ENCODE measurements around the gene ANTKMT.
"Not testable (repeated sequence)": the region's sequence is repeated elsewhere in the genome, so short reads cannot be mapped to it uniquely, and the experiment has no call there.

ANTKMT gene

DNA sequence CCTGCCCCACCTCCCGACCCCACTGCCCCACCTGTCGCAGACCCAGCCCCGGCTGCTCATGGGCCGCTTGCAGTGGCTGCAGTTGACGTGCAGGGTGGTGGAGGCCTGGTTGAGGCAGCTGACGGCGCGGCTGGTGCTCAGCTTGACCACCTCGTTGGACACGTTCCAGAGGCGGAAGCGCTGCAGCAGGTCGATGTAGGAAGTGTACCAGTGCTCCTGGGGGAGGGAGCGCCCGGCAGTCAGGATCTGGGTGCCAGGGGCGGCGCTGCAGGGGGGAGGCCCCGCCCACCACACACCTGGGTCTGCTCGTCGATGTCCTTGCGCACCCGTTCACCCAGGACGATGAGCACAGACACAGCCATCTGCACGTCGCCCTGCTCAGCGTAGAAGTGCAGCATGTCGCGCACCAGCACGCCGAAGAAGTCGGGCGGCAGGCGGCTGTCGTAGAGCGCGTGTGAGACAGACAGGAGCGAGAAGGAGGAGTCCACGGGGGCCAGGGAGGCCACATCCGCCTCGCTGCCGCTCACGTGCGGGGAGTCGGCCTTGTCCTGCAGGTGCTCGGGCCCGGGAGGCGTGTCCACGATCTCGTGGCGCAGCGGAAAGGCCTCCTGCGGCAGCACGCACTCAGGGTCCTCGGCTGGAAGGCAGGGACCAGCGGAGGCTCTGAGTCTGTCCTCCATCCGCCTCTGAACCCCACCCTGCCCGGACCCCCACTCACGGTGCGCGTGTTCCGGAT is 35.8 kb upstream of the ANTKMT start:
- Histone ChIP-seq H3K4me3 (ENCODE audit: low read depth, low read length) (no peak overlapping the region), H3K27me3 (replicated peaks) (no peaks in the 10 kb centered on the region), H3K36me3 (replicated peaks) (peaks cover 25% of the 10 kb centered on the region), H3K27ac (no peak overlapping the region)
- TF ChIP-seq, protein P1, sequence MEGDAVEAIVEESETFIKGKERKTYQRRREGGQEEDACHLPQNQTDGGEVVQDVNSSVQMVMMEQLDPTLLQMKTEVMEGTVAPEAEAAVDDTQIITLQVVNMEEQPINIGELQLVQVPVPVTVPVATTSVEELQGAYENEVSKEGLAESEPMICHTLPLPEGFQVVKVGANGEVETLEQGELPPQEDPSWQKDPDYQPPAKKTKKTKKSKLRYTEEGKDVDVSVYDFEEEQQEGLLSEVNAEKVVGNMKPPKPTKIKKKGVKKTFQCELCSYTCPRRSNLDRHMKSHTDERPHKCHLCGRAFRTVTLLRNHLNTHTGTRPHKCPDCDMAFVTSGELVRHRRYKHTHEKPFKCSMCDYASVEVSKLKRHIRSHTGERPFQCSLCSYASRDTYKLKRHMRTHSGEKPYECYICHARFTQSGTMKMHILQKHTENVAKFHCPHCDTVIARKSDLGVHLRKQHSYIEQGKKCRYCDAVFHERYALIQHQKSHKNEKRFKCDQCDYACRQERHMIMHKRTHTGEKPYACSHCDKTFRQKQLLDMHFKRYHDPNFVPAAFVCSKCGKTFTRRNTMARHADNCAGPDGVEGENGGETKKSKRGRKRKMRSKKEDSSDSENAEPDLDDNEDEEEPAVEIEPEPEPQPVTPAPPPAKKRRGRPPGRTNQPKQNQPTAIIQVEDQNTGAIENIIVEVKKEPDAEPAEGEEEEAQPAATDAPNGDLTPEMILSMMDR (IDR thresholded peaks at IDR 0.05; ENCODE audit: low read depth, low read length, missing control alignments), result no peak
- in situ Hi-C loops (cut with HindIII; ENCODE audit: low pct_ligation_motif_present, low sequenced_read_pairs), result no loop called here
- no peak for DNase-seq

DNA sequence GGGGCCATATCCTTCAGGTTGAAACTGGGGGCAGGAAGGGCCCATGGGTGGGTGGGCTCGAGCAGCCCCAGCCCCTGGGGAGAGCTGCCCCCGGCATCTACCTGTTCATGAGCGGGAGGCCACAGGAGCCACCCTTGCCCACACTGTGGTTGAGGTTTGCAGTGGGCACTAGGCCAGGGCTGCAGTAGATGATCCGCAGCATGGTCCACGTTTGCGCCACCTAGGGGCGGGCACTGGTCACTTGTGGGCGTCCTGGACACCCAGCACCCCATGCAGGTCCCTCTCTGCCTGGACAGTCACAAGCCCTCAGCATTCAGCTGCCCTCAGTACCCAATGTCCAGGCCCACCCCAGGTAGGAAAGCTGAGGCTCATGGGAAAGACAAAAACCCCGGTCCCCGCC is 35.0 kb upstream of the ANTKMT start:
- H3K27me3 ChIP-seq (replicated peaks), result no peaks in the 10 kb centered on the region
- peaks cover 25% of the 10 kb centered on the region for H3K36me3 ChIP-seq (replicated peaks)
- no peak for DNase-seq
- no peak overlapping the region for H3K27ac ChIP-seq
- TF ChIP-seq, protein P1 (IDR thresholded peaks at IDR 0.05; ENCODE audit: low read depth, low read length, missing control alignments), result peak; percentile 61
- in situ Hi-C loops (cut with HindIII; ENCODE audit: low pct_ligation_motif_present, low sequenced_read_pairs), result no loop called here
- no peak overlapping the region for H3K4me3 ChIP-seq (ENCODE audit: low read depth, low read length)

DNA sequence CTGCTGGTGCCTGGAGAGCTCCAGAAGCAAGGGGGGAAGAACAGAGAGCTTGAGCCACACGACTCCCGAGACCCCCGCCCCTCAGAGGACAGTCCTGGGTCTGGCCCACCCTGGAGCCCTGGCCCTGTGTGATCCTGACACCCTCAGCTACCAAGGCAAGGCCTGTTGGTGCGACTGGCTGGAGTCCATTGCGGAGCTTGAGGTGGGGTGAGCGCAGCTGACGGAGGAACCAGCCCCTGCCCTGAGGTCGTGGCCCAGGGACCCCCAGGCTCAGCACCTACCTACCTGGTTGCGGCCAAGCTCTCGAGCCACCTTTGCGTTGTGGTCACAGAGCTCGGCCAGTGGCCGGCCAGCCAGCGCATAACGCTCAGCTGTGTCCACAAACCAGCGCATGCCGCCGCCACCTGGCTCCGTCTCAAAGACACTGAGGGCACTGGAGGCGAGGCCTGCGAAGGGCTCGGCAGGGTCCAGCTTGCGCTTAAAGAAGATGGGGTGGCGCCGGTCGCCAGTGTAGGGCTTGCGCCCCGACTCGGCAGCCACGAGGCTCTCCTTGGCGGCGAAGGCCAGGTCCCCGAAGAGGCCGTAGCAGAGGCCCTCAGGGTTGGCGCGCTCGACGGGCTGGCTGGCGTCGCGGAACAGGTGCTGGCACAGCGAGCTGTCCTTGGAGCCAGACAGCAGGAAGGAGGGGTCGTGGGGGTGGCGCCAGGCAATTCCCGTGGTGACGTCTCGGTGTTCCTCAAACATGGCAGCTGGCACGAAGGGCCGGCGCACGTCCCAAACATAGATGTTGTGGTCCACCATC is 34.3 kb upstream of the ANTKMT start:
- in situ Hi-C loops (cut with HindIII; ENCODE audit: low pct_ligation_motif_present, low sequenced_read_pairs), result no loop called here
- H3K36me3 ChIP-seq (replicated peaks), result peaks cover 23% of the 10 kb centered on the region
- no peaks in the 10 kb centered on the region for H3K27me3 ChIP-seq (replicated peaks)
- DNase-seq, result no peak
- TF ChIP-seq, protein P1 (IDR thresholded peaks at IDR 0.05; ENCODE audit: low read depth, low read length, missing control alignments), result no peak
- no peak overlapping the region for H3K4me3 ChIP-seq (ENCODE audit: low read depth, low read length)
- H3K27ac ChIP-seq, result no peak overlapping the region

DNA sequence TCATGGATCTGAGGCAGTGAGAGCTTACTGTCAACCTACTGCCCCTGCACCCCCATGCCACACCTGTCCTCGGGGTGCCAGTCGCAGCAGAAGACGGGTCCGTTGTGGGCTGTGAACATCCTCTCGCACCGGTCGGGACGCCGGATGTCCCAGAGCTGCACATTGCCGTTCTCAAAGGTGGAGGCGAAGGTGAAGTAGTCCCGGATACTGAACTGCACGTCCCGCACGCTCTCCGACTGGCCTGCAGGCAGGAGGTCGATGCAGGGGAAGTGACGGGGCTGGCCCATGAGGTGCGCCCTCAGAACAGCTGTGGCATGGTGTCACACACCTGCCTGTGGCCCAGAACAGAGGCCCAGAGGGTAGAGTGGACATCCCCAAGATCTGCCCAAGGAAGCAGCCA is 33.4 kb upstream of the ANTKMT start:
- peaks cover 15% of the 10 kb centered on the region for H3K36me3 ChIP-seq (replicated peaks)
- DNase-seq, result no peak
- TF ChIP-seq, protein P1 (IDR thresholded peaks at IDR 0.05; ENCODE audit: low read depth, low read length, missing control alignments), result no peak
- H3K27me3 ChIP-seq (replicated peaks), result no peaks in the 10 kb centered on the region
- in situ Hi-C loops (cut with HindIII; ENCODE audit: low pct_ligation_motif_present, low sequenced_read_pairs), result no loop called here
- no peak overlapping the region for H3K27ac ChIP-seq
- no peak overlapping the region for H3K4me3 ChIP-seq (ENCODE audit: low read depth, low read length)

DNA sequence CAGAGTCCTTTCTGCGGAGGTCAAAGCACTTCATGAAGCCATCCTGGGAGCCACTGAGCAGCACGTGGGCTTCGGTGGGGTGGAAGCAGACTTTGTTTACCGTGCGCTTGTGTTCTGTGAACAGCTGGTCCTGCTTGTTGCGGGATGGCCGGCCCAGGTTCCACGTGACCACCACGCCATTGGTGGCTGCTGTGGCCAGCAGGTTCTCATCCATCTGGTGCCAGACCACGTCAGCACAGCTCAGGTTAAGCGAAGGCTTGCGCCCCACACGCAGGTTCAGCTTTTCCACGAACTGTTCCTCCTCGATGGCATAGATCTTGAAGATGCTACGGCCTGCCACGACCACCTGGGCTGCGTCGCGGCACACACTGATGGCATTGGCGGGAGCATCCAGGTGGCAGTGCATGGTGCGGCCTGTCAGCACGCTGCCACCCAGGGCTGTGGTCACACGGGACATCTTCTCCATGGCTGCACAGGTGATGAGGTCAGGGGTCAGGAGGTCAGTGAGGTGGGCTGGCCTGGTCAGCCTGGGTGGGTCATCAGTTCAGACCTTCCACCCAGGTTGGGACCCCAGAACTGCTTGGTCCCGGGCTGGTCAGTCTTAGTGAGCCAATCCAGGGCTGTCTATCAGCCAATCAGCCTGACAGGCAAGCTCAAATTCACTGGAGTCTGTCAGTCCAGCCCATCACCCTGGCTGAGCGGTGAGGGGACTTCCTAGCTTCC is 31.6 kb upstream of the ANTKMT start:
- TF ChIP-seq, protein P1 (IDR thresholded peaks at IDR 0.05; ENCODE audit: low read depth, low read length, missing control alignments), result no peak
- Histone ChIP-seq H3K27ac (peak overlapping the region; percentile 67), H3K36me3 (replicated peaks) (peaks cover 5% of the 10 kb centered on the region), H3K4me3 (ENCODE audit: low read depth, low read length) (peak overlapping the region; percentile 82), H3K27me3 (replicated peaks) (peaks cover 13% of the 10 kb centered on the region)
- no peak for DNase-seq
- in situ Hi-C loops (cut with HindIII; ENCODE audit: low pct_ligation_motif_present, low sequenced_read_pairs), result no loop called here

DNA sequence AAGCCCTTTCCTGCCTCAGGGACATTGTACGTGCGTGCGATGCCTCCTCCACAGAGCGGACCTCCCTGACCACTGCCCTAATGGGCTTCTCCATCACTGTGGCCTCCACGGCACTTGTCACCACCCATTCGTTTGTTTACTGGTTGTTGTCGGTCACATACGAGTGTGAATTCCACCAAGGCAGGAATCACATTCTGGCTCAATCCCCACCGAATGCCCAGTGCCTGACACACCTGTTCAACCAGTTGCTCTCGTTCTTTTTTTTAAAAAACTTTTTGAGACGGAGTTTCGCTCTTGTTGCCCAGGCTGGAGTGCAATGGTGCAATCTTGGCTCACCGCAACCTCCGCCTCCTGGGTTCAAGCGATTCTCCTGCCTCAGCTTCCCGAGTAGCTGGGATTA is 29.7 kb upstream of the ANTKMT start:
- H3K36me3 ChIP-seq (replicated peaks); in situ Hi-C loops (cut with HindIII; ENCODE audit: low pct_ligation_motif_present, low sequenced_read_pairs); H3K27ac ChIP-seq; H3K4me3 ChIP-seq (ENCODE audit: low read depth, low read length); DNase-seq: not testable (repeated sequence)
- peaks cover 30% of the 10 kb centered on the region for H3K27me3 ChIP-seq (replicated peaks)
